Epithelial cell of esophagus (primary cell): ENCODE data around the gene TMEM18.

Source experiments
- DNase-seq: peaks from one replicate; pipeline ENCODE4 v3.0.0; 2010; ENCODE audit warnings: low read depth
- H3K4me3 ChIP-seq: 2 replicates; pipeline ENCODE4 v1.5.1; 2011; ENCODE audit warnings: mild to moderate bottlenecking, low read length, control low read depth
- CTCF ChIP-seq: IDR thresholded peaks from 2 replicates; pipeline ENCODE4 v1.5.1; 2011; ENCODE audit warnings: low read depth, mild to moderate bottlenecking, low read length, control low read depth, inconsistent platforms; ENCODE audit not compliant: insufficient read depth; ENCODE audit errors: missing control alignments

Gene TMEM18

GRCh38 chr2:635687-636621, 41.3 kb downstream of the TMEM18 start:
- no peak for DNase-seq
- H3K4me3 ChIP-seq, result no peak overlapping the region
- no peak for TF ChIP-seq CTCF

DNA sequence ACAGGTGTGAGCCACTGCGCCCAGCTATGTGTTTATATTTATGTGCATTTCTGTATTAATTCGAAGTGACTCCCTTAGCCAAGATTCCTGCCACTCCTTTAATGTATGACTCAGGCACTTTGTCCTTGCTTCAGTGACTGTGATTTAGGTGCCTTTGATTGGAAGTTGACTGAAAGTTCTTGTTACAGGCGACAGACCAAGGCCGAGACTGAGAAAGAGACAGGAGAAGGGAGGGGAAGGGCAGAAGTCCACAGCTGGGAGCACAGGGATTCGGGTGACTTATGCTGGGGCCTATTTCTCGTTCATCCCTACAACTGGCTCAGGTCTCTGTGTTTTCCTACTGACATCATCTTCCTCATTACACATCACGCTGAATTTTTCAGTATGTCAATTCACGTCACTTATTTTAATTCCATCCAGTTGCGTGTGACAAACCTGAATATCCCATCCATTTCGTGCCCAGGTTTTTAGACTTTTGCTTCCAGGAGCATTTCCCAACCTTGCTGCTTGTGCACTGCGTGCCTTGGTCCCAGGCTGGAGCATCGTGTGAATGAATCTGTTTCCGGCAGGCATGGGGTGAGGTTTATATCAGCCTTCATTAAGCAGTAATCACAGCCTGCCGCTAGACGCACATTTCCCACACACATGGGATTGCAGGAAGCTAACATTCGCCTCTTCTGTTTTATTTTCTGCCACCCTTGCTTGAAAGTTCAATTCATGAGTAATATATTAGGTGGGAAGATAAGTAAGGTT, 42.4 kb downstream of the TMEM18 start:
- DNase-seq, result no peak
- TF ChIP-seq CTCF, result no peak
- H3K4me3 ChIP-seq, result no peak overlapping the region

GRCh38 chr2:634041-634440, 43.2 kb downstream of the TMEM18 start:
- no peak for DNase-seq
- TF ChIP-seq CTCF, result no peak
- no peak overlapping the region for H3K4me3 ChIP-seq

DNA sequence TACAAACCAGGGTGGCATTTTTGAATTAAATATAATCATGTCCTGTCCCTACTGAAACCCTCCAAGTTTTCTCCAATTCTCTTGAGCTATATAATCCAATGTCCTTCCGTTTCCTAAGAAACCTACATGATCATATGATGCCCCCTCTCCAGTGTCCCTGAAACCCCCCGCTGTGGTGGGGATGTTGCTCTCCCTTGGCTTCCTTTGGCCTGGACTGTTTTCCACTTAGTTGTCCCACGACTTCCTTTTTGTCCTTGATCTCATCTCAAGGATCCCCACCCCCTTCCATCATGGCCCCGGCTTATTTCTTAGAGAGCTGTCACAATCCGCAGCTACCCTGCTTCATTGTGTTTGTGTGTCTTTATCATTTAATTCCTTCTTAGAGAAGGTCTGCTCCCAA, 43.8 kb downstream of the TMEM18 start:
- H3K4me3 ChIP-seq, result no peak overlapping the region
- no peak for DNase-seq
- TF ChIP-seq CTCF, result no peak

GRCh38 chr2:632471-632870, 44.7 kb downstream of the TMEM18 start:
- DNase-seq, result no peak
- no peak for TF ChIP-seq CTCF
- no peak overlapping the region for H3K4me3 ChIP-seq

- no peak for DNase-seq
- no peak overlapping the region for H3K4me3 ChIP-seq
- TF ChIP-seq CTCF, result no peak
Observed at GRCh38 chr2:631741-632140, 45.5 kb downstream of the TMEM18 start.
